ENCODE data around the gene HADHB. TPM values are rescaled to one million over a fixed set of nuclear protein-coding genes. Genes with fewer than 3 reads are reported as not detected.
"Not testable (repeated sequence)": the region's sequence is repeated elsewhere in the genome, so short reads cannot be mapped to it uniquely, and the experiment has no call there.

Gene HADHB
- total RNA-seq, 2 donors from 2014 or later = 119 to 130 TPM

- Histone ChIP-seq H3K4me3 (no peak overlapping the region), H3K4me1 (replicated peaks) (no peaks in the 10 kb centered on the region), H3K27ac (no peak overlapping the region), H3K36me3 (no peaks in the 10 kb centered on the region), H3K27me3 (replicated peaks; ENCODE audit: insufficient read depth) (no peaks in the 10 kb centered on the region), H3K9me3 (no peaks in the 10 kb centered on the region)
- no peak for DNase-seq (ENCODE audit: low spot score)
- WGBS = 55% methylated on average over 2 of the region's 2 CpGs
- intact Hi-C loops (cut with DNase I) = no loop called here
- no peak for TF ChIP-seq CTCF (IDR thresholded peaks at IDR 0.05)
- TF ChIP-seq POLR2A (IDR thresholded peaks at IDR 0.05) = no peak
- no peak for TF ChIP-seq POLR2AphosphoS5 (IDR thresholded peaks at IDR 0.05)
Measured at GRCh38 chr2:26316041-26316440, 71.3 kb downstream of the HADHB start.

- Histone ChIP-seq H3K4me3 (no peak overlapping the region), H3K4me1 (replicated peaks) (no peaks in the 10 kb centered on the region), H3K36me3 (no peaks in the 10 kb centered on the region), H3K27me3 (replicated peaks; ENCODE audit: insufficient read depth) (no peaks in the 10 kb centered on the region), H3K27ac (no peak overlapping the region), H3K9me3 (no peaks in the 10 kb centered on the region)
- DNase-seq (ENCODE audit: low spot score) = no peak
- intact Hi-C loops (cut with DNase I) = no loop called here
- 89% methylated on average over 6 of the region's 6 CpGs for WGBS
- TF ChIP-seq POLR2A (IDR thresholded peaks at IDR 0.05) (no peak), POLR2AphosphoS5 (IDR thresholded peaks at IDR 0.05) (no peak), CTCF (IDR thresholded peaks at IDR 0.05) (no peak)
Measured at GRCh38 chr2:26316845-26317244, 72.1 kb downstream of the HADHB start.

- no peaks in the 10 kb centered on the region for H3K36me3 ChIP-seq
- no peak overlapping the region for H3K27ac ChIP-seq
- TF ChIP-seq CTCF (IDR thresholded peaks at IDR 0.05) (no peak), POLR2AphosphoS5 (IDR thresholded peaks at IDR 0.05) (no peak)
- H3K9me3 ChIP-seq = no peaks in the 10 kb centered on the region
- no peak overlapping the region for H3K4me3 ChIP-seq
- H3K4me1 ChIP-seq (replicated peaks) = no peaks in the 10 kb centered on the region
- intact Hi-C loops (cut with DNase I) = no loop called here
- WGBS = 85% methylated on average over 8 of the region's 8 CpGs
- no peaks in the 10 kb centered on the region for H3K27me3 ChIP-seq (replicated peaks; ENCODE audit: insufficient read depth)
- DNase-seq (ENCODE audit: low spot score) = no peak
Measured at GRCh38 chr2:26317377-26318105, 72.8 kb downstream of the HADHB start.

- no peaks in the 10 kb centered on the region for H3K36me3 ChIP-seq
- no peaks in the 10 kb centered on the region for H3K4me1 ChIP-seq (replicated peaks)
- WGBS = 74% methylated on average over 6 of the region's 6 CpGs
- TF ChIP-seq POLR2A (IDR thresholded peaks at IDR 0.05) (no peak), CTCF (IDR thresholded peaks at IDR 0.05) (no peak), POLR2AphosphoS5 (IDR thresholded peaks at IDR 0.05) (no peak)
- H3K27ac ChIP-seq = no peak overlapping the region
- no peak overlapping the region for H3K4me3 ChIP-seq
- H3K9me3 ChIP-seq = no peaks in the 10 kb centered on the region
- intact Hi-C loops (cut with DNase I) = no loop called here
- DNase-seq (ENCODE audit: low spot score) = no peak
- no peaks in the 10 kb centered on the region for H3K27me3 ChIP-seq (replicated peaks; ENCODE audit: insufficient read depth)
Measured at GRCh38 chr2:26318950-26319349, 74.2 kb downstream of the HADHB start.

- H3K4me3 ChIP-seq; H3K27ac ChIP-seq; DNase-seq (ENCODE audit: low spot score); H3K9me3 ChIP-seq; intact Hi-C loops (cut with DNase I); H3K27me3 ChIP-seq (replicated peaks; ENCODE audit: insufficient read depth); H3K4me1 ChIP-seq (replicated peaks); H3K36me3 ChIP-seq: not testable (repeated sequence)
Measured at GRCh38 chr2:26324479-26324878, 79.7 kb downstream of the HADHB start.
